HG02870 (cell line): ENCODE measurements around the gene AK5.

Experiments
- ATAC-seq: cut with Tn5 transposase; IDR thresholded peaks from one replicate; pipeline ENCODE4 v1.9.1; 2021; ENCODE audit warnings: mild to moderate bottlenecking, moderate library complexity; ENCODE audit not compliant: unreplicated experiment

The AK5 gene

DNA sequence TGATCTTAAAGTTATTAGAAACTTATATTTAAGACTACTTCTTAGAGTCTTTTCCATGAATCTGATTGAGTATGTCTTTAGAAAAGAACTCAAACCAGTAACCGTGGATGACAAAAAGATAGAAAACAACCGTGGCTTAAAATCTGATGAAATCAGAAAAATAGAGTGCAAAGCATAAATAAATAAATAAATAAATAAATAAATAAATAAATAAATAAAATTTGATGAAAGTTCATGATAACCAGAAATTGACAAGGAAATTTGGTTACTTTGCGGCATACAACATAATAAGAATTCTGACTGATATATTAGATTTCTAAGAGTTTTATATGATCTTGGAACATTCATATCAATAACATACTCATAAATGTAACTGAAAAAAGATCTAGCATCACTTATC is 152.1 kb downstream of the AK5 start:
- no peak for ATAC-seq

DNA sequence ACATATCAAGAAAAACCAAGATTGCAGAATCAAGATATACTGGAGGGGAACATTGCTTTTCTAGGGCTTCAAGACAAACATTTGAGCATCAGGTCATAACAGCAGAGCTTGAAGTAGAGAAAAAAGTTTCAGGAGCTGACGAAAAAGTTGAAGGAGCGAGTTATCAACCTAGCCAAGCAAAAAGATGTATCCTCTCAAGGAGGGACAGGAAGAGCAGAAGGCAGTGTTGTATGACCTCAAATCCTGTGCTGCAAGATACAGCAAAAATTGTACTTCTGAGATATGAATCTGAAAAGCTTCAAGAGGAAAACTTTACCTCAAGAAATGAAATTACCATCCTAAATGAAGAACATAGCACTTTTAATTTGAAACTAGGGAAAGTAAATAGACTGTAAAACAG is 153.1 kb downstream of the AK5 start:
- no peak for ATAC-seq

DNA sequence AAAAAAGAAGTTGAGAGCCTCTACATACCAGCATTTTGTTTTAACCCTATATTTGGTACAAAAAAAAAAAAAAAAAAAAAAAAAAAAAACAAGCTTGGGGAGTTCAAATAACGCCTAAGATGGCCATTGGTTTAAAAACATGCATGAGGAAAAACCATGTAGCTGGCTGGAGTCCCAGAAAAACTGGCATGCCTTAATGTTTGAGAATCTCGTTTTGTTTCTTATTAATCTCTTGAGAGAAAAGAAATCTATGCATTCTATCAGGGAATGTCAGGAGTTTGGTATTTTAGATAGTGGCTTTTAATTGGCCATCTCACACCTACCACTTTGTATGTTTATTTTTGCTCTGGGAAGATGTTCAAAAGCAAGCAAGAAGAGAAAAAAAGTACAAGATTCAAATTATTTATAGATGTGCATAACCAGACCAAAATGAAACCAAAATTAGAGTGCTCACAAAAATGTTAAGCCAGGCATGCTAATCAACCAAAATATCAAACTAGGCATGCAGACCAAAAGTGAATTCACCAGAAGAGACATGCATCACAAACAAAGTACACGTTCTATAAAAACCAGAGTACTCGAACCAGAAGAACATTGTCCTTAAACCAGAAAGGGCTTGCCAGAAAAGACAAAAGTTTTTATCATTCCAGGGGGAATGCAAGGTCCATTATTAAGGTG is 156.6 kb downstream of the AK5 start:
- ATAC-seq: no peak

DNA sequence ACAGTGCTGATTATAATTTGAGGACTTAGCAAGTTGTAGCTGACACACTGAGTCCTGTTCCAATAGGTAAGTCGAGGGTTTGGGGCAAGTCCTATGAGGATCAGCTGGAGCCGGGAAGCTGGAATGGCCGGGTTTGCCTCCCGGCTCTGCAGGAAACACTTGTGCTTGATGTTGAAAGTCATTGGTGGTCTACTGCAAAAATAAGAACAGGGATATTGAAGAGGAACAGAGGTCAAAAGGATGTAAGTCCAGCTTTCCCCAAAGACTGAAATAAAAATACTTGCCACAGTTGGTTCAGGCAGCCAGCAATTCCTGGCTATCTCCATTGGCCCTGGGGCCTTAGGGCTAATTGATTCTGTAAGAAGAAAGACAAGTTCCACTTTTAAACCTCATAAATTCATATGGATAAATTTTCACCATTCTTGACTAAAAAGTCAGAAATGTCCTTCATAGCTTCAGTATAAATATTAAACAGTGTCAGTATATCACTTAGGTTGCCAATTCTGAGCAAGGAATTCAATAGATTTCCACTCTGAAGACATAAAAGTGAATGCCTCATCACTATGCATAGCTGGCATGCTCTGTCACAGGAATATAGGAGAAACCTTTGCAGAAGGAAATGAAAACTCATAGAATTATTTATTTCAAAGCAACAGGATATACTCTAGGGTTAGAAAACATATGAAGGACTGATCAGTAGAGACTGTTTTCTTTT is 165.2 kb downstream of the AK5 start:
- ATAC-seq: no peak

DNA sequence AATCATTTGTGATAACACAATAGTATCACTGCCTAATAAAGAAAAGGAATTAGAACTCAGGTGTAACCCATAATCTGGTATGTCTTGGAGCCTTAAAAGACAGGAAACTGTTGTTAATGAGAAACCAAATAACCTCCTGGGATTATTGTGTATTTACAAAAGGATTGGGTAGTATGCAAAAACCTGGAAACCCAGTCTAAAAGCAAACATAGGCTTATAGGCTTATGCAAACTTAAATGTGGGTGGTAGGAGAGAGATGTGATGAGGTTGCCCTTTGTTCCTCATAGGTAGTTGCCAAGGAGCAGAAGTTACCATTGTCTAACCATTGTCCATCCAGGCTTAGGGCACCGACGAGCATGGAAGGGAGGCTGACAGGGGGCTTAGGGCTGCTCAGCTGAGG is 165.8 kb downstream of the AK5 start:
- no peak for ATAC-seq

DNA sequence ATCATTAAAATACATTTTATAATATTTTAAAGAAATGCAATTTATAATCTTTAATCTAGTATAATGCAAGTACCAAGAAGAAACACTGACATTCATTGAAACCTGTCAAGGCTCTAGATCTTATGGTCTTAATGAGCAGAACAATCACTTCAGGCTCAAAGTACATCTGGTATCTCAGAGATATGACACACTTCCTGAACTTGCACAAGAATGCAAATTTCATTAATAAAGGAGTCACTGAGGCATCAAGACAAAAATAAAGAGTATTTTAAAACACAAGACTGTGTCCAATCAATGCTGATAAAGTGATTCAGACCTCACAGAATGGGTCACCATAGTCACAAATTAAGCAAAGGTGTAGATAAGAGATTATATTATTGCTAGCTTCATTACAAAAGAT is 178.1 kb downstream of the AK5 start:
- no peak for ATAC-seq

DNA sequence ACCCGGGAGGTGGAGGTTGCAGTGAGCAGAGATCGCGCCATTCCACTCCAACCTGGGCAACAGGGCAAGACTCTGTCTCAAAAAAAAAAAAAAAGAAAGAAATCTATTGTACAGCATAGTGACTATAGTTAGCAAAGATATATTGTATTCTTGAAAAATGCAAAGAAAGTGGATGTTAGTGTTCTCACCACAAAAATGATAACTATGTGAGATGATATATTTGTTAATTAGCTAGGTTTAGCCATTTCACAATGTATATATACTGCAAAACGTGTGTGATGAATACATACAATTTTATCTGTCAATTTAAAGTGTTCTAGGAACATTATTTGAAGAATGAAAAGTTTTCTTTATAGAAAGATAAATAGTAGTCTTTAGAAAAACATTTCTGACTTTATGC is 179.9 kb downstream of the AK5 start:
- ATAC-seq: no peak

DNA sequence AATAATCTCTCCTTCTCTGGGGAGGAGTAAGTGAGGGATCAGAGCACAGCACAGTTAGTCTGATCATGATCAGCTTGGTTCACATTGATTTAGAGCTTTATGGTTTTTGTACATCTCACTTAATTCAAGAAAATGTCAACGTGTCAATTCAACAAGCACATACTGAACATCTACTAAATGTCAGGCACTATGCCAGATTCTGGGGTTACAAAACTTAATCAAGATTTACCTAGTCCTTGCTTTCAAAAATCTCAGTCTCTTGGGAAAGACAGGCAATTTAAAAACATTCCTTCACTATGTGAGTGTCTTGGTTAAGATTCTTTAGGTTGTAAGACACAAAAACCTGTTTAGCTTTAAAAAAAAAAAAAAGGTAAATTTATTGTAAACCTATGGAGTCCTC is 181.4 kb downstream of the AK5 start:
- ATAC-seq: no peak

DNA sequence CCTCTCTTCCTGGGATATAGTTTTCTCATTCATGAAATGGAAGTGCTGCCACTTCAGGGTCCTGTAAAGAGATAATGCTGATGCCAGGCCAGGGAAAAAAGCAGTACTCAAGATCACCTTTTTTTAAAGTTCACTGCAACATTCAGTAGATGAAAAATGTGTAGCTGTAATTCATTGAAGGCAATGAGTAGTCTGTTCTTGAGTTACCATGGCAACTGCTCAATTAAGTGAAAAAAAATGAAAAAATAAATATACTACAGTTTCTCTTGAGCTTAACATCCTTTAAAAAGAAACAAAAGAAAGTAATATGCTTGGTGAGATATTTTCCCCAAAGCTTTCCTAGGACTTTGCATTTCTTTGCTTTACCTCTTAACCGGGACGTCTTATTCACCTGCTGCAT is 183.3 kb downstream of the AK5 start:
- no peak for ATAC-seq

DNA sequence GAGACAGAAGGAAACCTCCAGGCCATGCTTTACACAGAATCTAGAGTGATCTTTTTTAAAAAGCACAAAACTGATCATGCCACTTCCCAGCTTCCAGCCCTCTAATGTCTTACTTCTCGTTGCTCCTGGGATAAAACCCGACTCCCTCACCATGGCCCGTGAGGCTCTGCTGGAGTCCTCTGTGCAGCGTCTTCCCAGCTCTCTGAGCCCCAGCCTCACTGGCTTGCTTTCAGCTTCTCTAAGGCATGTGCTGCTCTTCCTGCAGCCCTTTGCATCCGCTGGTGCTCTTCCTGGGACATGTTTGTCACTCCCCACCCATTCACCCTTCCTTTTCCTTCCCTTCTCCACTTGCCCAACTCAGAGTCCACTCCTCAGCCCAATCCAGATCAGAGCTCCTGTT is 184.1 kb downstream of the AK5 start:
- no peak for ATAC-seq

DNA sequence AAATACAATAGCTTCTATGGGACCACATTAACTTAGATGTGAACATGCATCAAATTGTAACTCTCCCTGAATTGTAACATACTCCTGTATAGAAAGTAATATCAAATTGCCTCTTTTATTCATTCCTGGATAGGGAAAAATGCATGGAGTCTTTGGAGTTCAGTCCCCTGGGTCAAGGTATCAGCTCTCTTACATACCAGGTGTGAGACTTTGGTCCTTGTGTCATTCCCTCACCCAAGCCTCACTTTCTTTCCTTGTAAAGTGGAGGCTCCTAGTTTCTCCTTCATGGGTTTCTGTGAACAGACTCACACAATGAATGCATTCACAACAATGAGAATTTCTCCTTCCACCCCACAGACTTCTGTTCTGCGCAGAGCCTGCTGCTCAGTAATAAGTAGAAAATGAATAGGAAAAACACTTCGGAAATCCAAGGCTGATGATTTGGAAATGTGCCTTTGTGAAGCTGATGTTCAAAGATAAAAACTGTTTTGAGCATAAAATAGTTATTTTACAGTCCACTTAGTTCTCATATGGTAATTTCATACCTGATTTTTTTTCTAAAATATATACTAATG is 185.3 kb downstream of the AK5 start:
- no peak for ATAC-seq

DNA sequence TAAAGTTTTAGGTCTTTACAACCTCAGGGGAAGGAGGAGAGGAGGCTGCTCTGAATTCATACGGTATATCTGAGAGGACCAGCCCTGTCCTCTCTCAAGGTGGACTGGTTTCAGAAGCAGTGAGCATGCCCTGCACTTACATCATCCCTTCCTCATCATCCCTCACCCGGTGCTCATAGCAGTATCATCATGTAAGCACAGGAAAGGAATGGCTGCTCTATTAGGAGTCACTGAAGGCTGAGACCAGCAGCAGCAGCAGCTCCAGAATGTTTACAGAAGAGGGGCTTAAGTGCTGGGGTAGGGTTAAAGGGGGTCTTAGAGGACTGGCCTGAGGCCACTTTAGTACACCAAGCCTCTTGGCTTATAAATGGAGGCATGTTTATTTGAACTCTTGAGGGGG is 185.9 kb downstream of the AK5 start:
- ATAC-seq: no peak

DNA sequence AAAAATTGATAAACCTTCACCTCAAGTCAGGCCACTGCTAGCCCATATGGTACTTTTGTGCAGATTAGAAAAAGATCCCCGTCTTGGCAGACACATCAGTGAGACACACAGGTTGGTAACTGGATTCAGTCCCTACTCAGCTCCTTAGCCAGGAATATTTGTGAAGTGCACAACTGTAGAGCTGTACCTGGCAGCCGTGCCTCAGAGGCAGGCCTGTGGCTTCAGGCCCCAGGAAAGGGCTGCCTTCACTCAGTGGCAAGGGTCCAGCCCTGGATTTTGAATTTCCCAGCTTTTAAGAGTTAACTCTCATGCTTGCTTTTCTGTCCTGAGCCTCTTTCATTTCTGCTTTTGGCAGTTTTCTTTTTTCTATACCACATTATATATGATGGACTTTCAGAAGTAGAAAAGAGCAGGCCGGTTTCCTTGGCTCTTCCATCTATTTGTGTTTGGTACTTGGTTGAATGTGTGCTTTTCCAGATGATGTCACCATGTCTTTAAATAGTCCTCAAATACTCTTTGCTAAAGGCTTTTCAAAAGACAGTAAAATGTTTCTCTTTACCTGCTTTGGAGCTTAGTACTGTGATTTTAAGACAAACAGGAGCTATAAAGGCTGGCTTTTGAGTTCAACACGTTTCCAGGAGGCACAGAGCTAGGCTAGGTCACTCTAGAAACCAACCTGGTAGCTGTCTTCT is 186.6 kb downstream of the AK5 start:
- ATAC-seq: no peak

DNA sequence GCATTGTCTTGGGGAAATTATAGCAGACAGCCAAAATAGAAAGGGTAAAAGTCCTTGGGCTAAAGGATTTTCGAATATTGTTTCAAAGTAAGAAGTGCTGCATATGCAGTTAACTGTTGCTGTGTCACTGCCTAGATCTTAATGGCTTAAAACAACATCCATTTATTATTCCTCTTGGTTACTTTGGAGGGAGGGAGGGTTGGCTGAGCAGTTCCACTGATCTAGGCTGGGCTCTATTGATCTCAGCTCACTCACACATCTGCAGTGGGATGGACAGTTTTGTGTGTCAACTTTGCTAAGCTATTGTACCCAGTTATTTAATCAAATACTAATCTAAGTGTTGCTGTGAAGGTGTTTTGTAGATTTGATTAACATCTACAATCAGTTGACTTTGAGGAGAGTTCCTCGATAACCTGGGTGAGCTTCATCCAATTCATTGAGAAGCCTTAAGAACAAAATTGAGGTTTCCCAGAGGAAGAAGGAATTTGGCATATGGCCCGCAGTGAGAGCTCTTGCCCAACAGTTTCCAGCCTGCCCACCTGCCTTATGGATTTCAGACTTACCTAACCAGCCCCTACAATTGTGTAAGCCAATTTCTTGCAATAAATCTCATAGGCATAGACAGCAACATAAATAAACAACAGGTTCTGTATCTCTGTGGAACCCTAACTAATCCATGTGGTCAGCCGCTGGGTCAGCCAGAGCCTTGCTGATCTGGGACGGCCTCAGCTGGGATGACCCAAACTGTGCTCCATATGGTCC is 187.3 kb downstream of the AK5 start:
- ATAC-seq: no peak

DNA sequence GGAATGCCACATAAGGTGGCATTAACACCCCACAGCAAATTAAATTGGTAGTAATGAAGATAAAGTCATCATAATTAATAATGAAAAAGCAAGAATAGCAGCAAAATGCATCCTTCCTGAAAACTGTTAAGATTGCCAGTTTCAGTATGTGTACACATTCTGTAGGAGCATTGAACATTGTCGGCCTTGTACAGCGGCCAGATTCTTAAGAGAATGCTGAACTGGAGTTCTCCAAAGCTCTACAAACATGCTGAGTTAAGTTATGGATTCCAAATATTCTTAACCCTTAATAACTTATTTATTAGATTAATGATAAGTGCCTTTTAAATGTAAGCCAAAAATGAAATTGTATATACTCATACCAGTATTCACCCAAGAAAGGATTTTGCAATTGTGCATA is 189.9 kb downstream of the AK5 start:
- no peak for ATAC-seq

DNA sequence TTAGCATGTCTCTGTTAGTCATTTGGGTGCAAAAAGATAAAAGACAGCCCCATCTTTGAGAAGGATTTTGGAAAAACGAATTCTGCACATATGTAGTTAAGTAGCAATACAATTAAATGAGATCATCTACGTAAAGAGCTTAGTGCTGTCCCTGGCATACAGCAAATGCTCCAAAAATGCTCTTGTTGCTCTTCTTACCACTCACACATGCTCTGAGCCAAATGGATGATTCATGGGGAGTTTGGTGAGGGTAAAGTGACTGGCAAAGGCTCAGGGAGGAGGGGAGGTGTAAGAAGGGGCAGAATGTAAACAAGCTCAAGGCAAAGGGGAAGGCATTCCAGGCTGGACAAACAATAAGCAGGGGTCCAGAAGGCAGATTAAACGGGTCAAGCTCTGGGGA is 191.9 kb downstream of the AK5 start:
- ATAC-seq: no peak

DNA sequence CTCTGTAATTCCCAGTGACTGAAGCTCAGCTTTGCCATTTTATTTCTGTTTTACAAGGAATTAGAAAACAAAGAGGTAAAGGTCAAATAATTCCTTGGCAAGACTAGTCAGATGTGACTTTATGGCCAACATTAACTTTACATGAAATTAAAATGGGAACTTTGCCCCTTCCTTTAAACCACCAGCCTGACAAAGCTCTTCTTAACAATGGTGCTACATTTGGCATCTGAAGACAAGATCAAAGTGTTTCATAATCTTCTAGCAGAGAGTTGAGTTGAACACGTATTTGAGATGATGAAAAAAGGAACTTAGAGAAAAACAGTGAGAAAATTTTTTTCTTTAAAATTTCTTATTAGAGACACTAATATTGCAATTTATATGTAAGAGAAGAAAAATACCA is 193.8 kb downstream of the AK5 start:
- ATAC-seq: no peak

DNA sequence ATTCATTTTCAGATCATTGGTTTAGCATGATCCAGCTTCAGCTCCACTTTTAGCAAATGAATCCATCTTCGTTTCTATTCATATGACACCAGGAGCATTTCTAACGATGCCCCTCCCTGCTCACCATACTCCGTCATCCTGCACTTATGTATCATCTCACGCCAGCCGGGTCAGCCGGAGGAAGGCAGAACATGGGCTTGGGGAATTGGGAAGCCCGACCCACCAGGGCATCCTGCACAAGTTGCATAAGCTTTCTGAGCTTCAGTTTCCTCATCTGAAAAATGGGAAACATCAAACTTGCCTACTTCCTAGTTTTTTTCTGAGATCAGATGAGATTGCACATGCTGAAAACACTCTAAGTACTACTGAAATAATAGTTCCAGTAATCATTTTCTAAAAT is 194.7 kb downstream of the AK5 start:
- ATAC-seq: no peak

DNA sequence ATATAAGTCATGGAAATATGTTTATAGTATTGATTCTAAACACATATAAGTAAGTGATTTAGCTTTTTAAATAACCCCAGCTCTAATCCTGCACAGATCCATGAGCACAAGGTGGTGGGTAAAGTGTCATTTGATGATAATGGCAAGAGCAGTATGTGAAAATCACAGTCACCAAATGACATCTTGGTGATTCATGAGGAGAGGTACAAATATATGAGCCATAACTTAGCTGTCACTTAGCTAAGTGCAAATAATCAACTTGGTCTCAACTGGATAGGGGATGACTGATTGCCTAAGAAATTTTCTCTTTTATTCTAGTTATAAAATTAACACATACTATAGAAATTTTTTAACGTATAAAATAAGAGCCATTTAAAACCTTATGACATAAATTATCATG is 202.5 kb downstream of the AK5 start:
- no peak for ATAC-seq

DNA sequence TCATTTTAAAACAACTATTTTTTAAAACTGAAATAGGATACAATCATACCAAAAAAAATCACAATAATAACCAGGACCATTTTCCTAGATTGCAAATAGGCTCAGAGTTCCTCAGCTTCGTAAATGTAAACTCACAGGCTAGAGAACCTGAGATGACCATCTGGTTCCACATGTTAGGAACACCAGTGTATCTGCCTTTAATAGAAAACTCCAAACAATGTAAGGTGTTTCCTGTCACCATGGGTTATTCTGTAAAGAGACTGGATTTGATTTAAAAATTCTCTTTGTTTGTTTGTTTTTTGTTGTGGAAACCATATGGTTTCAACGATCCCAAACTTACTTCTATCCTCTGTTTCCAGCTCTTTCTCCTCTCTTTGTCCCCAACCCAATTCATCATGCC is 203.1 kb downstream of the AK5 start:
- no peak for ATAC-seq

DNA sequence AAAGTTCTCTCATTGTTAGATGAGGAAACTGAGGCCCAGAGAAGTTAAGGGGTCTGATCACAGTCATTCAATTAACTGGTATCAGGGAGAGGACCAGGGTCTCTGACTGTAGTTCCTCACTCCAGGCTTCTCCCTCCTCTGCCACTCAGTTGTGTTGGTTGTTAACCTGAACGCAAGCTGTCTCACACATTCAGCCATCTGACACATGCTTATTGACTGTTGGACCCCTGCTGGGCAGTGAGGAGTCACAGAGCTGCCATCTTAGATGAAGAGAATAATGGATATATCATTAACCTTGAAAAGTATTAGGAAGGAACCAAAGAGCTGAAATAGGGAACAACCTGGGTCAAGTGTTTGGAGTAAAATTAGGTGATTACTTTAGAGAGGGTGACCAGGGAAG is 205.8 kb downstream of the AK5 start:
- ATAC-seq: no peak
